Stimulated activated CD8-positive, alpha-beta memory T cell treated with anti-CD3 and anti-CD28 coated beads, Interleukin-2, amount 100 ng/mL, for 48 hours (primary cell): ENCODE data around the gene SCNN1A.

ENCODE experiments used
- DNase-seq, 2 donors: peaks; one replicate each; pipeline ENCODE4 v3.0.0-alpha.2; 2020; ENCODE audit warnings: low read depth in 2 of 2

Gene SCNN1A

DNA sequence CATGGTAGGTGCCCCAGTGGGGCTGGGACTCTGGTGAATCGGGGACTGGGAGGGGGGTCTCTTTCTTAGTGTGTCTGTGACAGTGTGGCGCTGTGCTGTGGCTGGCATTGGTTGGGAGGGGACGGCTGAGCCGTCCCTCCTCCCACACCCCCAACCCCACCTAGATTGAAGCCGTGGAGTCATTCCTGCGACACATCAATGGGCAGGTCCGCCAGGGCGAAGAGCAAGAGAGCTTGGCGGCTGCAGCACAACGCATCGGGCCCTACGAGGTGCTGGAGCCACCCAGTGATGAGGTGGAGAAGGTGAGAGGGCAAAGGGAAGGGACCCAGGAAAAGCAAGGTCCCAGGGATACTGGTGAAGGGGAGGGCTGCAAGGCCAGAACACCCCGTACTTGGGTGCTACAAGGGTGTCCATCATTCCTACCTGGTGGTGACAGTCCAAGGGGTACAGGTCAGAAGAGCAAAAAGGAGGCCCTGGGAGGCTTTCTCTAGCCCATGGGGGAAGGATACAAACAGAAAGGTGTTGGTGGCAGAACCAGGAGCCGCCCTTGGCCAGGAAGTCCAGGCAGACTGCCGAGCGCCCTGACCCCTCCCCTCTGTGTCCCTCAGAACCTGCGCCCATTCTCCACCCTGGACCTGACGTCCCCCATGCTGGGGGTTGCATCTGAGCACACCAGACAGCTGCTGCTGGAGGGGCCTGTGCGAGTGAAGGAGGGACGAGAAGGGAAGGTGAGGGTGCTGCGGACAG lies 57.5 kb downstream of the SCNN1A start:
- no peak for DNase-seq

DNA sequence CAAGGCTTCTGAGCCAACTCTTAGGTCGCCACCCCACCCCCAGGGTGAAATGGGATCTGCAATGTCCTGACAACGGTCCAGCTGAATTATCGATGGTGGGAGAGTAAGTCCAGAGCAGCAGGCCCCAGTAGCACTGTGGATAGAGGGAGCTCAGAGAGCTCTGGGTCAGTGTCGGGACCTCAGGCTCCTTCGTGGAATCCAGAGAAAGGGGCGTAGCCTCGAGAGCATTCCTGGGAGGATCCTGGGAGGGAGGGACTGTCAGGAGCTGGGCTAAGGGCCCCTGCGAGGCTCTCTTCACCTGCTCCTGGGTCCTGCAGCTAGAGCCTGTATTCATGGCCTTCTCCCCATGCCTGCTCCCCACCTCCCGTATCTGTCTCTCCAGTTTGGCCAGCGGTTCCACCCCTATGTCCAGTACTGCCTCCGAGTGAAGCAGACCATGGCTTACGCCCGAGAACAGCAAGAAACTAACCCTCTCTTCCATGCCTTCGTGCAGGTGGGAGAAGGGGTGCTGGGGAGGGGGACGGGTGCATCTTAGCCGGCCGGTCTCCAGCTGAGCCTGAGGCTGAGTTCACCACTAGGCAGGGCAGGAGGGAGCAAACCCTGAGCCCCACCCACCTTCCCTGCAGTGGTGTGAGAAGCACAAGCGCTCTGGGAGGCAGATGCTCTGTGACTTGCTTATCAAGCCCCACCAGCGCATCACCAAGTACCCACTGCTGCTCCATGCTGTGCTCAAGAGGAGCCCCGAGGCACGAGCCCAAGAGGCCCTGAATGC lies 58.3 kb downstream of the SCNN1A start:
- no peak for DNase-seq

DNA sequence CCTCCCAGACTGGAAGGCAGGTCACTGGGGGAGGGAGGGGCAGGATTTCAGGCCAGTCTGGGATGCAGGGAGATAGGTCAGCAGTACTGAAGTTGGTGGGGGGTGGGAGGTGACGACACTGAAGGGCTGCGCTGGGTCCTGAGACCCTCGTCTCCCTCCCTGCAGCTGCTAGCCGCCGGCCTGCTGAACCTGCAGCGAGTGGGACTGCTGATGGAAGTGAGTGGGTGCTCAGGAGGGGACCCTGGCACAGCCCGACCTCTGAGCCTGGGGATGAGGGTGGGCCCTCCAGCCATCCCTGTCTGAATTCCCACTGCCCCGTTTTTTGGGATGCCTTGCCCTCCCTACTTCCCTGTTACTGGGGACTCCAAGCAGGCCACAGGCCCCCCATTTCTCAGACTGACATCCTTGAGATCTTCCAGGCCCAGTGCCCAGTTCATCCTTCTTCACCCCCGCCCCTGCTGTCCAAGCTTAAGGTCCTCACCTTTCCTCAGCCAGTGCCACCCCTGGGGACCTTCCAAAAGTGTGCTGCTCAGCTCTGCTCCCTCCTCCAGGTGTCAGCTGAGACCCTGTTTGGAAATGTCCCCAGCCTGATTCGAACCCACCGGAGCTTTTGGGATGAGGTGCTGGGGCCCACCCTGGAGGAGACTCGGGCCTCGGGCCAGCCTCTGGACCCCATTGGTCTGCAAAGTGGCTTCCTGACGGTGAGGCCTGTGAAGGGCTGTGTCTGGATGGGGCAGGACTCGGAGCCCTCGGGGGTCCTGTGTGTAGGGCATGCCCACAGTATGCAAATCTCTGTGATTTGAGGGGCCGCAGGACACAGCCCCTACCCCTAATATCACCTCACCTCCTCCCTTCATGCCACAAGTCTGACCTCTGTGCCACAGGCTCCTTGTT lies 59.4 kb downstream of the SCNN1A start:
- no peak for DNase-seq

DNA sequence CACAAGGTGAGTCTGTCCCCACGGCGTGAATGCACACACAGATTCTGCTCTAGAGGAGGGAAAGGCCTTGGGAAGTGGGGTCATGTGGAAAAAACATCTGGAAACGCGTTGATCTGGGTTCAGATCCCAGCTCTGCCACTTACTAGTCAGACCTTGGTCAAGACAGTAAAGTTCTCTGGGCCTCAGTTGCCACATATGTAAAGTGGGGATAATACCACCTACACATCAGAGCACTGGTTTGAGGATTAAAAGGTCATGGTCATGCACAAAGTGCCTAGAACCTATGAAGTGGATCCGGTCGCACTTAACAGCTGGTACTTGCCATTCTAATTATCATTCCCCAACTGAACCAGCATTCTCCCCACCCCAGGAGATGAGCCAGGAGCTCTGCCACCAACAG lies 60.2 kb downstream of the SCNN1A start:
- no peak for DNase-seq

DNA sequence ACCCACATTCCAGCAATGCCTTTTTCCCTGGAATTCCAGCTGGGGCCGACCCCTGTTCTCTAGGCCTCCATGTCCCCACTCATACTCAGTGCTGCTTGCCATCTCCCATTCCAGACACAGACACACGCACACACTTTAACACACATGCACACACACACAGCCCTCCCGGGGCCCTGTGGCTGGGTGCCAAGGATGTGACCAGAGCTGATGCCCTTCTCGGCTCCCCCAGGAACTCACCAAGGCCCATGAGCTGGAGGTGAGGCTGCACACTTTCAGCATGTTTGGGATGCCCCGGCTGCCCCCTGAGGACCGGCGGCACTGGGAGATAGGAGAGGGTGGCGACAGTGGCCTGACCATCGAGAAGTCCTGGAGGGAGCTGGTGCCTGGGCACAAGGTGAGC lies 60.6 kb downstream of the SCNN1A start:
- no peak for DNase-seq

DNA sequence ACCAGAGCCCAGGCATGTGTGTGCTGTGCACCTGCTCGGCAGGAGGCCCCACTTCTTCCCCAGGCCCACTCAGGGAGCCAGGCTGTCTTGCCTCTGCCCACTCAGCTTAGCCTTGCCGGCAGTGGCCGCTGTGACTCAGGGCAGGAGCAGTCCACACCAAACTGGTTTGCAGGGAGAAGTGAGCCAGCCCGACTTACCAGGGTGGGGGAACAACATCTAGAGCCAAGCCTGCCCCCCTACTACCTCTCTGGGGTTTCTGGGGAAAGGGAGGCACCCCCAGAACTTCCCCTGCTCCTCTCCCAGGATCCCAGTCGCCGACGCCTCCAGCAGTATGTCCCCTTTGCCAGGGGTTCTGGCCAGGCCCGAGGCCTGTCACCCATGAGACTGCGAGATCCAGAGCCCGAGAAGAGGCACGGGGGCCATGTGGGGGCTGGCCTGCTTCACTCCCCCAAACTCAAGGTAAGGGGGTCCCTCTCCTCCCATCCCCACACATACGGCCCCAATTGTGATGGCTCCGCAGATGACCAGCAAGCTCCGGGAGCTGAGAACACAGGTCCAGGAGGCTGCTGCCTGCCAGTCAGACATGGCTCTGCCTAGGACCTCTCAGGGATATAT lies 61.9 kb downstream of the SCNN1A start:
- no peak for DNase-seq

DNA sequence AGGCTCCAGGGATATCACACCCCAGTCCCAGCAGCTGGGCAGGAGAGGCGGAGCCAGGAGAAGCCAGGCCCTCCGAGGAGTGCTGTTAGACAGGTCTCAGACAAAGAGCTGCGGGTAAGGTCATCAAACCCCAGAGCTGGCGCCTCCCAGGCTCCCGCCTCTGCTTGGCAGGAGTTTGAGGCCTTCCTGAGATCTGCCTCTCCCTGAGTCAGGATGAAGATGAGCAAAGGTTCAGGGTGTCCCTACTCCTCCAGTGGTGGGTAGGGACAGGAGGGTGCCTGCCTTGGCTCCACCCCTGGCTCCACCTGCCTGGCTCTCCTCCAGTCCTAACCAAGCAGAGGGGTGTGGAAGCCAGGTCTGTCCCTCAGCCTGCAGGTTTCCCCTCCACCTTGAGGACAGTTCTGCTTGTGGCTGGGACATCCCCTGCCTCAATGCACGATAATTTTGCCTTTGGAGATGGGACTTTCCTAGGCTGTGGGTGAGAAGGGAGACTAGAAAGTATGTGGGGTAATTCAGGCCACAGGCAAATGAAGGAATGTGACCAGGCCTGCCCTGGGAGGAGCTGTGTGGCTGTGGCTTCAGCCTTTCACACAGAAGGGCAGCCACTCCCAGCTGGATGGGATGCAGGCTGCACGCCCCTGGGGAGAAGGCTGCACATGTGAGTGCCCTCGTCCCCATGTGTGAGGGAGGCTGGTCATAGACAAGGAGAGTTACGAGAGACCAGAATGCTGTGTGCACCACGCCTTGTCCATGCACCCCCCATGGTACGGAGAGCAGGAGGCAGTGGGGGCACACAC lies 62.6 kb downstream of the SCNN1A start:
- DNase-seq: no peak

DNA sequence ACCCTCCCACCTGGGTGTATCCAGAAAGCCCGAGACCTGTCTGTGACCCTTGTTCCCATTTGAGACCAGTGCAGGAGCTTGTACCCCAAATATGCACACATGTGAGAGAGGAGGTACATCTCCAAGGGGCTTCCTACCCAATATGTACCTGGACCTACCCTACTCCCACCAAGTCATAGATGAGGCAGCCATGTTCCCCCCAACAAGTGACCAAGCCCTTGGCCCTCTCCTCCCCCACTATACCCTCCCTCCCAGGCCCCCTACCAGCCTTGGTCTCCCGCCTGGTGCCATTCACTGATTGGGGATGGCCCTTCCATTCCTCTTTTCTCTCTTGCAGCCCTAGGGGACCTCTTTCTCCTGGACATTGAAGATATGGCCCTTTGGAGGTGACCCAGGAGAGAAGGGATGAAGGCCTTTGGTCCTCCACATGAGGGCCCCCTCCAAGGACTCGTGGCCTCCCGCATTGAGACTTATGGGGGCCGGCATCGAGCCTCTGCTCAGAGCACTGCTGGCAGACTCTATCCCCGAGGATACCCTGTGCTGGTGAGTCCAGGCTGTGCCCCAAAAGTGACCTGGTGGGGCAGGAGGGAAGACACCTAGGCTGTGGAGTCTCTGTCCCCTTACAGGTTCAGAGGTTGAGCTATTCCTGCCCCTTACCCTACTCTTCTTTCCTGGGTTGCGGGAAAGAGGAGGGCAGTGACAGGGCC lies 63.4 kb downstream of the SCNN1A start:
- DNase-seq: no peak

DNA sequence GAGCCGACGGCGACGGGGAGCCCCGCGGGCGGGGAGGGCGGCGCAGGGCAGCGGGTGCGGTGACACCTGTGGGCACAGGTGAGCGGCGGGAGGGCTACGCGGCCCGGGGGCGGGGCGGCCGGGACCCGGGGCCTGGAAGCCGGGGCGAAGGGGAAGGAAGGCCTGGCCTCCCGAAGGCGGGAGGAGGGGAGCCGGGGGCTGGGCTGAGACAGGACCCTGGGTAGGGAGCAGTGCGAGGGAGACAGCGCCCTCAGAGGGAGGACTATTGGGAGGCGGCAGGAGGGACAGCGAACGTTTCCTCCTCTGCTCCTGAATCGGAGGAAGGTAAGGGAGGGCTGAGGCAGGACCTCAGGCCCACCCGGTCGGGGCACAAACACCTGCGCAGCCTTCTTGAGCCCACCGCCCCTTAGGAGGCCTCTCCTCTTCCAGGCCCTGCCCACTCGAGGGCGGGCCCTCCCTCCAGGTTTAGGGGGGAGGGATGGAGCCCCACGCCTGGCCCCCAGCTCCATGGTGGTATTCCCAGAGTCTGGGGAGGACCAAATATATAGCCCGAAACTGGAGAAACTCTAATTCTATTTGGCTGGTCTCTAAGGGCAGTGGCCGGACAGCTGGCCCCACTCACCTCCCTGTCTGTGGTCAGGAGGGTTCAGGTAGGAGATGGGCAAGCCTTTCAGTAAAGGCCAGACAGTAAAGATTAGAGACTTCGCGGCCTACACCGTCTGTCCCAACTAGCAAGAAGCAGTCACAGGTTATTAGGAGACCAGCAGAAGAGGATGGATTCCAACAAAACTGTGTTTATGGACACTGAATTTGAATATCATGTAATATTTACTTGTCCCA lies 64.4 kb downstream of the SCNN1A start:
- DNase-seq: no peak

DNA sequence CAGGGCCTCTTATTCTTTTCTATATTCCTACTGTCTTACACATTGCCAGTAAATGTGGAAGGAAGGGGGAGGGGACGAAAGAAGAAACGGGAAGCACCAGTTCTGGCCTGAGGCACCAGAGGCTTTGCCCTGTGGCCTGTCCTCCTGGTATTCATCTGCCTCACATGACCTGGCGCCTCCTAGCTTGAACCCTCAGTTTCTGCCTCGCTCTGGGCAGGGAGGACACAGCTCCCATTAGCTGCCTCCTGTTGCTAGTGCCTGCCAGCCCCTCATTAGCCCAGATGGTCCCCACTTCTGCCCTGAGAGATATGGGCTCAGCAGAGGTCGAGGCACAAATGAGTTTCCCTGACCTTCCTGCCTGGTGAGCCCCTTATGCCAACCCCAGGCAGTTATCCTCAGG lies 67.8 kb downstream of the SCNN1A start:
- no peak for DNase-seq

DNA sequence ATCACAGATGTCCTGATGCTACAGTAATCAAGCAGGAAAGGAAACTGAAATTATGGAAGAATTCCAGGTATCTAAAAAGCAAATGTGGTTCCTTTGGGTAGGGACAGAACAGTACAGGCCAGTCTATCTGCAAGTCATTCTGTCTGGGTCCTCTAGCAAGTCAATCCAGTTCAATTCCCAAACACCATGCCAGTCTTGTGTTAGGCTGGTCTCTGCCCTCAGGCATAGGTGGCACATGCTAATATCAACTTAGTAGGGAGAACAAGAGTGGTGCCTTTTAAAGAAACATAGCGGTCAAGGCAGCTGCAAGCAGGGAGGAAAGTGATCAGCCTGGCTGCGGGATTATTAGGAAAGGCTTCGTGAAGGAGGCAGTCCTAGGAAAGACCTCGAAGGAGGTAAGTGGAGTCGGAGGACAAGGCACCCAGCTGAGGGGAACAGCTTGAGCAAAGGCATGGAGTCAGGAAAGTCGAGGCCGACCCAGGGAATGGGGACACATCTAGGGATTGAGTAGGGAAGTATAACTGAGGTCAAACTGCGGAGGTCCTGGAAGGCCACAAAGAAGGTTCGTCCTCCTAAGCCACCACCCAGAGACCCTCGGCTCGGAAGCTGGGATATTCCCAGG lies 68.7 kb downstream of the SCNN1A start:
- DNase-seq: no peak

DNA sequence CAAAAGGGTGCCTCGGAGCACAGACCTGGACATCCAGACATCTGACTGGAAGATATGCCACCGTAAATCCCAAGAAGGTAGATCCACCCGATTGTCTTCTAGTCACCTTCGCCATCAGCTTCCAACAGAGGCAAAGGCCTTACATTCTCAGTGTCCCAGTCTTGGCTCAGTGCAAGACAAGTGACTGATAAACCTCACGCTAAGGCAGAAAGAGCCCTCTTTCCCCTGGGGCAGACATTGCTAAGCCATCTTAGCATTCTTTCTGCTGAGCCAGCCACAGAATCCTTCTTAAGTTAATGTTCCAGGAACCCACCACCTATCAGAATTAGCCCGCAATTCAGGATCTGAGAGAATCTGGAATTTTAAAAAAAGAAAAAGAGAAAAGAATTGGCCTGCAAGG lies 69.2 kb downstream of the SCNN1A start:
- DNase-seq: no peak

DNA sequence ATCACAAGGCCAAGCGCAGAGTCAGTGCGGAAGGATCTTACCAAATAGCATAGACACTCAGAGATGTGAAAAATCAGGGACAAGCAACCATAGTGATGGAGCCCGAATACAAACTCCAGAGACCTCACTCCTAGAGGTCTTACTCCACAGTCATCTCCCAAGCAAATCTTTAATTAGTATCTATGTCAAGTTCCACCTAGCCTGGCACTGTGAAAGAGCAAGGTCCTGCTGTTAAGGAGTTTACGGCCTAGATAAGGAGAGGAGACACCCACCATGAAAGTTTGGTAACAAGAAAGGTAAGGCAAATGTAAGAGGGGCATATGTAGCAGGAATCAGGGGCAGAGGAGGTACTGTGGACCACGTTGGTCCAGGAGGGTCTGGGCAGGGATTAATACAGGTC lies 72.3 kb downstream of the SCNN1A start:
- no peak for DNase-seq

DNA sequence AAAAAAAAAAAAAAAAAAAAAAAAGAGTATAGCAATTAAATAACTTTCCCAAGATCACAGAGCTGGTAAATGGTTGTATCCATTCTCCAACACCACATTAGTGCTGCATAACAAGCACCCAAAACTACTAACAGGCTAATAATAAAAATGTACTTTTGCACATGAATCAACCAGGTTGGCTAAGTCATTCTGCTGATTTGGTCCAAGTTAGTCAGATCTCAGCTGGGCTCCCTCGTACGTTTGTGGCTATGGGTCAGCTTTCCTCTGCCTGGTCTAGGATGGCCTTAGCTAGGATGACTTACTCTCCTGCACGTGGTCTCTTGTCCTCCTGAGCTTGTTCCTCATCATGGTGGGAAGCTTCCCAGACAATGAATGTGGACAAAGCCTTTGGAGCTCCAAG lies 72.7 kb downstream of the SCNN1A start:
- DNase-seq: no peak

DNA sequence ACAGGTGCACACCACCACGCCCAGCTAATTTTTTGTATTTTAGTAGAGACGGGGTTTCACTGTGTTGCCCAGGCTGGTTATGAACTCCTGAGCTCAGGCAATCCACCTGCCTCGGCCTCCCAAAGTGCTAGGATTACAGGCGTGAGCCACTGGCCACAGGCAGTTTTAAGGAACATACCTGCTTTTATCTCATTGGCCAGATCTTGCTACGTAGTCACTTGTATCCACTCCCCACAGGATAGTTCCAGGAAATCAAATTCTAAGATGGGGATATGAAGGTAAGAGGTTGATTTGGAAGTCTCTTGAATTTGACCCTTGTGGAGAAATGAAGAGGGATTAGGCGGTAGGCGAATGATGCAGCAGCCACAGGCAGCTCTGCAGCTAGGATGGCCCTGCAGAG lies 73.6 kb downstream of the SCNN1A start:
- no peak for DNase-seq

DNA sequence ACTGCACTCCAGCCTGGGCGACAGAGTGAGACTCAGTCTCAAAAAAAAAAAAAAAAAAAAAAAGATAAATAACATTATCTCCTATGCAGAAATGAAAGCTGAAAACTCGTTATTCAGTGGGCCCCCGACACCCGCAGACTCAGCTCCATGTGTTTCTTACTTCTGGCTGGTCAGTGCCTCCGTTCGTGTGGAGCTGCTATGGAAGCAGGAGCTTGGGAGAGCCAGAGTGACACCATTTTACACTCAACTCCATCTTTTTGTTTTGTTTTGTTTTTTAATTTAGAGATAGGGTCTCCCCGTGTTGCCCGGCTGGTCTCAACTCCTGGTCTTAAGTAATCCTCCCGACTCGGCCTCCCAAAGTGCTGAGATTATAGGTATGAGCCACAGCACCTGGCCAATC lies 78.2 kb downstream of the SCNN1A start:
- DNase-seq: no peak
